ENCODE measurements around the gene NPAS3.

The NPAS3 gene

GRCh38 chr14:33812181-33812580 lies 873.5 kb downstream of the NPAS3 start:
- Mint-ChIP-seq H3K27ac (no peak overlapping the region), H3K4me1 (no peaks in the 10 kb centered on the region), H3K27me3 (peaks cover 3% of the 10 kb centered on the region), H3K9me3 (peaks cover 2% of the 10 kb centered on the region), H3K36me3 (no peaks in the 10 kb centered on the region), H3K4me3 (no peak overlapping the region)
- ATAC-seq (ENCODE audit: low read depth) = no peak
- DNase-seq (ENCODE audit: low spot score in 2 of 2) = no peak

GRCh38 chr14:33812601-33813000 lies 873.9 kb downstream of the NPAS3 start:
- H3K4me3 Mint-ChIP-seq = no peak overlapping the region
- ATAC-seq (ENCODE audit: low read depth) = no peak
- H3K27ac Mint-ChIP-seq = no peak overlapping the region
- DNase-seq (ENCODE audit: low spot score in 2 of 2) = no peak
- no peaks in the 10 kb centered on the region for H3K36me3 Mint-ChIP-seq
- H3K4me1 Mint-ChIP-seq = no peaks in the 10 kb centered on the region
- H3K9me3 Mint-ChIP-seq = peaks cover 2% of the 10 kb centered on the region
- H3K27me3 Mint-ChIP-seq = peaks cover 3% of the 10 kb centered on the region

DNA sequence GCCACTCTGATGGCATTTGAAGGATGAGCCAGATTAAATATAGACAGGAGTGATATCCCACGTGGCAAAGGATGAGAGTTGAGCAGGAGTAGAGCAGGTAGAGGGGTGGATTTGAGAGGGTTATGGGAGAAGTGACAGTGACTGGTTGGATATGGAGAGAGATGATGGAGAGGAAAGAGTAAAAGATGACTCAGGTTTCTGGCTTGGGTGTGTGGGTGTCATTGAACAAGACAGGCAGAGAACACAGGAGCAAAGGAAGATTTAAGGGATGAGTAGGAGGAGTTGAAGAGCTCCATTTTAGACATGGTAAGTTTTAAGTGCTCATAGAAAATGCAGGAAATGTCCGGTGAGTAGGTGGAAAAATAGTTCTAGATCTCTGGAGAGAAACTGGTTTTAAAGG lies 875.3 kb downstream of the NPAS3 start:
- no peaks in the 10 kb centered on the region for H3K36me3 Mint-ChIP-seq
- no peak for ATAC-seq (ENCODE audit: low read depth)
- H3K4me1 Mint-ChIP-seq = no peaks in the 10 kb centered on the region
- no peak overlapping the region for H3K4me3 Mint-ChIP-seq
- peaks cover 1% of the 10 kb centered on the region for H3K9me3 Mint-ChIP-seq
- peaks cover 3% of the 10 kb centered on the region for H3K27me3 Mint-ChIP-seq
- no peak for DNase-seq (ENCODE audit: low spot score in 2 of 2)
- no peak overlapping the region for H3K27ac Mint-ChIP-seq

DNA sequence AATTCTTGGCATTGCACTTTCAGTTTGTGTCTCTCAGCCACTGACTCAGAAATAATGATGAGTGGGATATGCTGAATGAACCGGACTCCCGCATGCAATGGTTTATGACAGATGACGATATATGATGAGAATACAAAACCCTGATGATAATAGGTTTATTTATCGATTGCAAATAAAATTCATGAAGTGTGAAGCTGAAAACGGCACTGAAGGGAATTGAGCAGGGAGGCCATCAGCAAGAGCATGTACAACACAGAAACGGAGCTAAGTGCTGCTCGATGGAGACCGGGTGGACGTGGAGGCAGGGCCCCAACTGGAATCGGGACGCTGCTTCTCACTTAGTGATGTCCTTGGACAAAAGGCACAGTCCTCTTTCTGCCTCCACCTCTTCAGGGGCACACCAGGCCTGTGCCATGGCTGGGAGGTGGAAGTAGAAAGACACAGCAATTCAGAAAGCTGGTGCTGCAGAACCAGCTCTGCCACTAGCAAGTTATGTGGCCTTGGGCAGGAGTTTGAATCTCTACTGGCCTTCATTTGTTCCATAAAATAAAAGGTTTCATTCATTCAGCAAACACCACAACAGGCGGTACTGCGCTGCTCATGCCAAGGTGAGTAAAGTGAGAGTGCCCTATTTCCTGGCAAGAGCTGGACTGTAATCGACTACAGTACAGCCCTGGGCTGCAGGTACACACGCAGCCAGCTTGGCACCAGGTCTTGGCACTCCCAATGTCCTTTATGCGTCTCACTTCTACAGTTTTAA lies 895.2 kb downstream of the NPAS3 start:
- H3K4me1 Mint-ChIP-seq = no peaks in the 10 kb centered on the region
- H3K9me3 Mint-ChIP-seq = peaks cover 13% of the 10 kb centered on the region
- H3K4me3 Mint-ChIP-seq = no peak overlapping the region
- H3K27ac Mint-ChIP-seq = no peak overlapping the region
- ATAC-seq (ENCODE audit: low read depth) (no peak), DNase-seq (ENCODE audit: low spot score in 2 of 2) (no peak)
- H3K27me3 Mint-ChIP-seq = peaks cover 2% of the 10 kb centered on the region
- no peaks in the 10 kb centered on the region for H3K36me3 Mint-ChIP-seq

DNA sequence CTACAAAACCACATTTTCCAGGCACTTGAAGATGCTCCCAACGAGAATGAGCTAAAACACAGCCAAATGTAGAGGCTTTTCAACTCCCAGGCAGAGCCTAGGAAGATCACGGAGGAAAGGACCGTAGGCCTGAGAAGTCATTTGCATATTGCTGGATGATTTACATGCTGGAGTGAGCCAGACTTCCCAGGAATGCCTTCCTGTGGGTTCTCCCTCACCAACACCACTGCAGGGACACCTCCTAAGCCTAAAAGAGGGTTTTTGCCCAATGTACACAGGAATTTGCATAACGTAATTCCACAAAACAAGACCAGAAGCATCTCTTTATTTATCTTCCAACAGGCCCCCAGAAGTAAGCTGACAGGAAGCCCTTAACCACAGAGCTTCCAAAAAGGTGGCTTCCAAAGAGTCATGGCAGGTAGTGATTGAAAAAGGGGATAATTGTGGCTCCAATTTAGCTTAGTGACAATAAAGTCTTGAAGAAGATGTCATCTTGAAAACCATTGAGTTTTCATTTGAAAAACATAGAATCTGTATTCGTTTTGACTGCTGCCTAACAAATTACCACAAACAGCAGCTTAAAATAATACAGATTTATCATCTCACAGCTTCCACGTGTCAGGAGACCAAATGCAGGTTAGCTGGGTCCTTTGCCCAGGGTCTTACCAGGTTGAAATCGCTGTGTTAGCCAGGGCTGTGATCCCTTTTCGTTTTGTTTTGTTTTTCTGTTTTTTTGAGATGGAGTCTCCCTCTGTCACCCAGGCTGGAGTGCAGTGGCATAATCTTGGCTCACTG lies 896.0 kb downstream of the NPAS3 start:
- H3K9me3 Mint-ChIP-seq = peaks cover 10% of the 10 kb centered on the region
- H3K36me3 Mint-ChIP-seq = no peaks in the 10 kb centered on the region
- no peak overlapping the region for H3K27ac Mint-ChIP-seq
- ATAC-seq (ENCODE audit: low read depth) (no peak), DNase-seq (ENCODE audit: low spot score in 2 of 2) (no peak)
- H3K4me1 Mint-ChIP-seq = no peaks in the 10 kb centered on the region
- H3K4me3 Mint-ChIP-seq = no peak overlapping the region
- H3K27me3 Mint-ChIP-seq = peaks cover 2% of the 10 kb centered on the region

- DNase-seq (ENCODE audit: low spot score in 2 of 2) = no peak
- peaks cover 2% of the 10 kb centered on the region for H3K27me3 Mint-ChIP-seq
- H3K36me3 Mint-ChIP-seq = no peaks in the 10 kb centered on the region
- no peak for ATAC-seq (ENCODE audit: low read depth)
- peaks cover 7% of the 10 kb centered on the region for H3K9me3 Mint-ChIP-seq
- H3K4me3 Mint-ChIP-seq = no peak overlapping the region
- H3K27ac Mint-ChIP-seq = no peak overlapping the region
- H3K4me1 Mint-ChIP-seq = no peaks in the 10 kb centered on the region
These were observed 896.6 kb downstream of the NPAS3 start for GRCh38 chr14:33835261-33835655.

GRCh38 chr14:33835677-33836076 lies 897.0 kb downstream of the NPAS3 start:
- no peak overlapping the region for H3K27ac Mint-ChIP-seq
- no peak for ATAC-seq (ENCODE audit: low read depth)
- DNase-seq (ENCODE audit: low spot score in 2 of 2) = no peak
- H3K4me1 Mint-ChIP-seq = no peaks in the 10 kb centered on the region
- no peaks in the 10 kb centered on the region for H3K36me3 Mint-ChIP-seq
- peaks cover 7% of the 10 kb centered on the region for H3K9me3 Mint-ChIP-seq
- no peak overlapping the region for H3K4me3 Mint-ChIP-seq
- peaks cover 2% of the 10 kb centered on the region for H3K27me3 Mint-ChIP-seq

GRCh38 chr14:33836203-33836899 lies 897.7 kb downstream of the NPAS3 start:
- no peak for ATAC-seq (ENCODE audit: low read depth)
- H3K36me3 Mint-ChIP-seq = no peaks in the 10 kb centered on the region
- no peak overlapping the region for H3K27ac Mint-ChIP-seq

DNA sequence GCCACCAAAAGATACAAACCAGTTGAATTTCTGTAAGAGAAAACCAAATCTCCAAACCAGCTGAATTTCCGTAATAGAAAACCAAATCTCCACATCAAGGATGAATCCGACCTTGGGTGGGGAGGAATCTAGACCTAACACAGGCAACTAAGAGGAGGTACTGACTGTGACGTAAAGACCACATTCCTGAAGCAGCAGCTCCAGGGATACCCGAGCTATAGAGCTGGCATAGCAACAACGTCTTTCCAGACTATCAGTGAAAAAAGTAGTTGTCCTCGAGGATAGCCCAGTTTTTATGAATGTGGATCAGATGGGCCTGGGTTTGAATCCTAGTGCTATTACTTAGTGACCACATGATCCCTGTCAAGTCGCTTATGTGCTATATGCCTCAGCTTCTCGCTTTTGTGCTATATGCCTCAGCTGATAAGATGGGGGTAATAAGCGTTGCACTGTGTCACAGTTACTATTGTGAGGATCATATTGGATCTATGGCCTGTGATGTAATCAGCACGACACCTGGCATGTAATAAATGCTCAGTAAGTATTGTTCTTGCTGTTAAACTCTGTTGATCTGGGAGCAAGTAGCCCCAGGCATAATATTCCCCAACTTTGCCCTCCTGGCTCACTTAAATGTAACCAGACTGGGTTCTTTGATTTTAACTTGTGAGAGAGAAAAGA lies 898.4 kb downstream of the NPAS3 start:
- Mint-ChIP-seq H3K36me3 (no peaks in the 10 kb centered on the region), H3K9me3 (peaks cover 7% of the 10 kb centered on the region), H3K27ac (no peak overlapping the region), H3K4me3 (no peak overlapping the region), H3K4me1 (no peaks in the 10 kb centered on the region), H3K27me3 (peaks cover 2% of the 10 kb centered on the region)
- ATAC-seq (ENCODE audit: low read depth) = no peak
- no peak for DNase-seq (ENCODE audit: low spot score in 2 of 2)

More at GRCh38 chr14:33836203-33836899, 897.7 kb downstream of the NPAS3 start:
- Mint-ChIP-seq H3K4me1 (no peaks in the 10 kb centered on the region), H3K4me3 (no peak overlapping the region), H3K9me3 (peaks cover 7% of the 10 kb centered on the region), H3K27me3 (peaks cover 2% of the 10 kb centered on the region)
- no peak for DNase-seq (ENCODE audit: low spot score in 2 of 2)

DNA sequence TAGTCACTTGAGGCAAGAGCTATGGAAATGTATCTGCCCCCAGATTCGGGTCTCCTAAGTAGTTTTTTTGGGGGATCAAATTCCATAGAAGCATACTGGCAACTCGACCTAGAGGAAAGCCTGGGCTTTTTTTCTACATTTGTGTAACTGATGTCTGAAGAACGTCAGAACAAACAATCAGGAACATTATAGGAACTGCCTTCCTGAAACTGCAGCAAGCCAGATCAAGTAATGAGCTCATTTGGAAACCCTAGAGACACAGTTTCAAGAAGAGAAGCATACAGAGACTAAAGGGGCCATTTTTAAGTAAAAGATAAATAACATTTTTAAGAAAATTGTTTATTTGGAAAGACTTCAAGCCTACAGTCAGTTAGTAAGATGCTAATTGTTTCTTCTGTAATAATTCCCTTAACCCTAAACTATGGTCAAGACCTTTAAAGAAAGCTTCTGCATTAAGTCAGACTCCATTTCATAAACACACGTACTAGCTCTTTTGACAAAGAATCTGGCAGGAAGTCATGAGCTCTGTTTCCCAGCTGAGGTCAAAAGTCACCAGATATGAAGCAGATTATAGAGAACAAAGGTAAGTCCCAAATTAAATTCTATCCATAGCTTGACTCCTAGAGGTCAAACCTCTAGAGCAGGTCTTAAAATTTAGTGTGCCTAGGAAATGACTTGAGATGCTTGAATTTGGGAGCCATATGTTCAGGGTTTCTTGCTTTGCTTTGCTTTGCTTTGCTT lies 899.4 kb downstream of the NPAS3 start:
- Mint-ChIP-seq H3K4me1 (no peaks in the 10 kb centered on the region), H3K27me3 (peaks cover 2% of the 10 kb centered on the region), H3K4me3 (no peak overlapping the region), H3K9me3 (peaks cover 3% of the 10 kb centered on the region), H3K27ac (no peak overlapping the region), H3K36me3 (no peaks in the 10 kb centered on the region)
- ATAC-seq (ENCODE audit: low read depth) (no peak), DNase-seq (ENCODE audit: low spot score in 2 of 2) (no peak)

GRCh38 chr14:33839193-33840076 lies 900.8 kb downstream of the NPAS3 start:
- H3K36me3 Mint-ChIP-seq = no peaks in the 10 kb centered on the region
- H3K27ac Mint-ChIP-seq = no peak overlapping the region
- H3K27me3 Mint-ChIP-seq = peaks cover 2% of the 10 kb centered on the region
- H3K9me3 Mint-ChIP-seq = peaks cover 3% of the 10 kb centered on the region
- DNase-seq (ENCODE audit: low spot score in 2 of 2) (peak in 1 of 2 donors; percentile 16), ATAC-seq (ENCODE audit: low read depth) (no peak)
- H3K4me3 Mint-ChIP-seq = no peak overlapping the region
- no peaks in the 10 kb centered on the region for H3K4me1 Mint-ChIP-seq

DNA sequence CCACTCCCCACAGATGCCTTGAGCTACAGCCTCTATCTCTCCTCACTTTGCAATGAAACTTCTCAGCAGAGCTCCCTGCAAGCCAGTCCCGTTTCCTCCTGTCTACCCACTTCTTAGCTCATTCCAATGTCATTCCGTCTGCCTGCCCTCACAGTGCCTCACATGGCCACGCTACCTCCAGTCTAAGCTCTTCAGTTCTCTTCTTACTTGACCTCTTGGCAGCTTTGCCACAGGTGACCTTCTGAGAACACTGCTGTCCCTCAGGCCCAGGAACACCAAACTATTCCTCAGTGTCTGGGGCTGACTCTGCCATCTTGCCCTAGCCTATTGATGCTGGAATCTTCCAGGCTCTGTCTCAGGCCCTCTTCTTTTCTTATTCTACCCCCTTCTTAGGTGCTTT lies 902.1 kb downstream of the NPAS3 start:
- Mint-ChIP-seq H3K27ac (no peak overlapping the region), H3K27me3 (peaks cover 2% of the 10 kb centered on the region), H3K4me3 (no peak overlapping the region), H3K9me3 (peaks cover 3% of the 10 kb centered on the region), H3K4me1 (no peaks in the 10 kb centered on the region), H3K36me3 (no peaks in the 10 kb centered on the region)
- ATAC-seq (ENCODE audit: low read depth) (no peak), DNase-seq (ENCODE audit: low spot score in 2 of 2) (no peak)

Data from memory B cell (primary cell).